Measurements from ENCODE around the gene TIMM29. TPM values are rescaled to one million over a fixed set of nuclear protein-coding genes. Genes with fewer than 3 reads are reported as not detected.

Gene TIMM29
- total and polyA plus RNA-seq, 2 of the 13 experiments (the other 11 are each of a cell fraction or from before 2014, with no cell fraction given): 7.1 to 33.8 TPM

- TF ChIP-seq PBX3 (CRISPR knock-in tag; IDR thresholded peaks at IDR 0.05; ENCODE audit: borderline replicate concordance): no peak
- TF ChIP-seq BRD4 (CRISPR knock-in tag; IDR thresholded peaks at IDR 0.05): no peak
- TF ChIP-seq YEATS4 (CRISPR knock-in tag; IDR thresholded peaks at IDR 0.05; ENCODE audit: borderline replicate concordance): no peak
- no peak for TF ChIP-seq FOXP1 (IDR thresholded peaks at IDR 0.05)
- no peak for TF ChIP-seq FOXP1 (CRISPR knock-in tag; IDR thresholded peaks at IDR 0.05)
- TF ChIP-seq SNAPC4 (CRISPR knock-in tag; IDR thresholded peaks at IDR 0.05): no peak
- no peak for TF ChIP-seq SMARCC2 (IDR thresholded peaks at IDR 0.05)
- TF ChIP-seq ZBTB34 (CRISPR knock-in tag; IDR thresholded peaks at IDR 0.05): no peak
- TF ChIP-seq GZF1 (CRISPR knock-in tag; IDR thresholded peaks at IDR 0.05): no peak
- no peak for TF ChIP-seq TRAFD1 (CRISPR knock-in tag; IDR thresholded peaks at IDR 0.05; ENCODE audit: borderline replicate concordance)
- no peak for TF ChIP-seq ZNF572 (CRISPR knock-in tag; IDR thresholded peaks at IDR 0.05)
- no peak for TF ChIP-seq ZNF577 (CRISPR knock-in tag; IDR thresholded peaks at IDR 0.05; ENCODE audit: borderline replicate concordance, low read depth)
- no peak for TF ChIP-seq CEBPB (IDR thresholded peaks at IDR 0.05; ENCODE audit: borderline replicate concordance, low read depth, low read length)
- no peak for TF ChIP-seq SOX6 (IDR thresholded peaks at IDR 0.05)
- no peak; the same call in 1 of the 2 replicates for TF ChIP-seq SOX6 (CRISPR knock-in tag; IDR thresholded peaks at IDR 0.05)
- TF ChIP-seq IKZF1 (IDR thresholded peaks at IDR 0.05): no peak
- TF ChIP-seq KDM3A (CRISPR knock-in tag; IDR thresholded peaks at IDR 0.05; ENCODE audit: low read depth): 0 out of 2 replicates have a peak, but pooled peaks have one; percentile 67
- no peak for TF ChIP-seq MTA3 (CRISPR knock-in tag; IDR thresholded peaks at IDR 0.05)
- peak; percentile 31; the same call in 1 of the 2 replicates for TF ChIP-seq ZNF501 (CRISPR knock-in tag; IDR thresholded peaks at IDR 0.05)
Measured at GRCh38 chr19:10936661-10937084, 8.1 kb downstream of the TIMM29 start (continued).

All from HepG2 (cell line).